Gastrocnemius medialis (tissue), 4 donors: Measurements from ENCODE around the gene MXRA8.

ENCODE experiments used
- POLR2A ChIP-seq, 2 donors: fragments of 450-650 bp; IDR thresholded peaks; one replicate each; pipeline ENCODE4 v1.6.1; 2017; ENCODE audit warnings: antibody characterized with exemption in 2 of 2, mild to moderate bottlenecking in 2 of 2, moderate library complexity in 2 of 2
- TF ChIP-seq, protein P1 (sequence below), 5 experiments: fragments of 450-650 bp in 3 of 5; fragments of 200-600 bp in 2 of 5; sonication (generic) in 2 of 5; IDR thresholded peaks in 4 of 5; conservative IDR thresholded peaks in 1 of 5; 1 replicate in 4 of 5; 2 replicates in 1 of 5; pipeline ENCODE4 v1.5.1; 2016 to 2019; ENCODE audit warnings: antibody characterized with exemption in 5 of 5, mild to moderate bottlenecking in 3 of 5, moderate library complexity in 3 of 5

DNA sequence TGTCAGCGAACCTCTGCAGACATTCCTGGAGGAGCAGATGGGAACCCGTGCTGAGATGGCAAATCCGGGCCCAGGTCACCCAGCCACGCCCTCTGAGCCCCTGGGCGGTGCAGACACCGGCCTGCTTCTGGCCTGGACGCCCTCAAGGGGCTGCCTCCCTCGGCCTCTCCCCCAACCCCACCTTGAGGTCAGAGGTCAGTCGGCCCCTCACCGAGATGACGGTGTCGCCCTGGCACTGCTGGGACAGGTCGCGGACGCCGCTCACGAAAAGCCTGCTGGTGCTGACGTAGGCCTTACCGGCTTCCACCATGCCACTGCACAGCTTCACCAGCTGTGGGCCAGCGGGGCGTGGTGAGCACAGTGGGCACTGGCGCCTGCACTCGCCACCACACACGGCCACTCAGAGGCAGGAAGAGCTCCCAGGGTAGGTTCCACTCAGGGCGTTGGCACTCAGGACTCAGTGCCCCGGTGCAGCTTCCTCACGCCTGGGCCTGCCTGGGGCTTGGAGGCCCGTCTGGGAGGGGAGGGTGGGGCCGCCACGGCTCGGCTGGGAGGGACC, 55.3 kb downstream of the MXRA8 start:
- TF ChIP-seq, protein P1, sequence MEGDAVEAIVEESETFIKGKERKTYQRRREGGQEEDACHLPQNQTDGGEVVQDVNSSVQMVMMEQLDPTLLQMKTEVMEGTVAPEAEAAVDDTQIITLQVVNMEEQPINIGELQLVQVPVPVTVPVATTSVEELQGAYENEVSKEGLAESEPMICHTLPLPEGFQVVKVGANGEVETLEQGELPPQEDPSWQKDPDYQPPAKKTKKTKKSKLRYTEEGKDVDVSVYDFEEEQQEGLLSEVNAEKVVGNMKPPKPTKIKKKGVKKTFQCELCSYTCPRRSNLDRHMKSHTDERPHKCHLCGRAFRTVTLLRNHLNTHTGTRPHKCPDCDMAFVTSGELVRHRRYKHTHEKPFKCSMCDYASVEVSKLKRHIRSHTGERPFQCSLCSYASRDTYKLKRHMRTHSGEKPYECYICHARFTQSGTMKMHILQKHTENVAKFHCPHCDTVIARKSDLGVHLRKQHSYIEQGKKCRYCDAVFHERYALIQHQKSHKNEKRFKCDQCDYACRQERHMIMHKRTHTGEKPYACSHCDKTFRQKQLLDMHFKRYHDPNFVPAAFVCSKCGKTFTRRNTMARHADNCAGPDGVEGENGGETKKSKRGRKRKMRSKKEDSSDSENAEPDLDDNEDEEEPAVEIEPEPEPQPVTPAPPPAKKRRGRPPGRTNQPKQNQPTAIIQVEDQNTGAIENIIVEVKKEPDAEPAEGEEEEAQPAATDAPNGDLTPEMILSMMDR (IDR thresholded peaks at IDR 0.05 in 4 of 5, conservative IDR thresholded peaks at IDR 0.05 in 1 of 5): no peak
- no peak for TF ChIP-seq POLR2A (IDR thresholded peaks at IDR 0.05)
